NCI-H82 treated with DMSO at 0.1 percent for 48 hours (cell line): ENCODE measurements around the gene LKAAEAR1.

ENCODE experiments used
- DNase-seq: peaks from one replicate; lab custom pipeline; 2025; ENCODE audit not compliant: unreplicated experiment; lab: John Stamatoyannopoulos, UW

LKAAEAR1 gene

GRCh38 chr20:64111841-64112641, 27.8 kb upstream of the LKAAEAR1 start:
- no peak for DNase-seq

GRCh38 chr20:64110411-64111068, 26.3 kb upstream of the LKAAEAR1 start:
- no peak for DNase-seq

DNA sequence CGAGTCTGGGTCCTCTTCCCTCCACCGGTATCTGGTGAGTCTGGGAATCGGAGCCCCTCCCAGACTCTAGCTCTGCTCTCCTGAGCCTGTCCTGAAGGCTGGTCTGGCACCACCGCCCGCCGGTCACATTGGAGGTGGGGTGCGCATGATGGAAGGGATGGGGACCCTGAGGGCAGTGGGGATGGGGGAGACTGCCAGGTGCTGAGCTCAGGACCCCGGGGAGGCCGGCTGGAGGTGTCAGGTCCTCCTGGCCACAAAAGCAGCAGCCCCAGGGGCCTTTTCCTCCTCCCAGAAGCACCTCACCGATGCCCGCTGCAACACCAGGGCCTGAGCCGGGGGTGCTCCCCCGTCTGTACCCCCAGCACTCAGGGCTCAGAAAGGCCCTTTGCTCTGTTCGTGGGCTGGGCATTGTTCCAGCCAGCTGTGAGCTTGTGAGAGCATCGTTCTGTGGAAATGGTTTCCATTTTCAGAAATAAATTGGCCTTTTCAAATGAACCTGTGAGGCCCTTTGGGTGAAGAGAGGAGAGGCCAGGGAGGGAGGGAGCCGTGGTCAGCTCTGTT, 25.7 kb upstream of the LKAAEAR1 start:
- no peak for DNase-seq

GRCh38 chr20:64108731-64109681, 24.8 kb upstream of the LKAAEAR1 start:
- no peak for DNase-seq

GRCh38 chr20:64107736-64108457, 23.7 kb upstream of the LKAAEAR1 start:
- no peak for DNase-seq

- no peak for DNase-seq
Observed at GRCh38 chr20:64106981-64107735, 23.0 kb upstream of the LKAAEAR1 start, which contains the start of gene NPBWR2. NPBWR2 (minus strand) TSS chr20:64107565; CDS start chr20:64106831, 734 bp downstream.

DNA sequence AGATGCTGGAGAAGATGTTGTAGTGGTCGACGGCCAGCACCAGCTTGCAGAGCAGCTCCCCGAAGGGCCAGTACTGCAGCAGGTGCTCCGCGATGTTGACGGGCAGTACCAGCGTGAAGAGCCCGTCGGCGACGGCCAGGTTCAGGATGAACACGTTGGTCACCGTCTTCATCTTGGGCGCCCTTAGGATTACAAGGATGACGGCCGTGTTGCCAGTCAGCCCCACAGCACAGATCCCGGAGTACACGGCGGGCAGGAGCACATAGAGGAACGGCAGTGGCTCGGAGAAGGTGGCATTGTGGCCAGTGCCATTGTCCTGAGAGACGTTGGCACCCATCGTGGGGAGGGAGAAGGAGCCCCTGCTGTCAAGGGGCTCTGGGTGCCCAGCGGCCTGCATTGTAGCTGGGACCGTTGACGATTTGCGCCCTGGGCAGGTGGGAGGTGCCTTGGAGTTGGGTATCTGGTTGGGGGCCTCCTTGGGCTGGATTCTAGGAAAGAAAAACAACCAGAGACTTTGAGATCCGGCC, 22.3 kb upstream of the LKAAEAR1 start:
- DNase-seq, result no peak

- no peak for DNase-seq
Observed at GRCh38 chr20:64105846-64106434, 21.7 kb upstream of the LKAAEAR1 start.

- DNase-seq, result no peak
Observed at GRCh38 chr20:64104667-64105451, 20.7 kb upstream of the LKAAEAR1 start.

DNA sequence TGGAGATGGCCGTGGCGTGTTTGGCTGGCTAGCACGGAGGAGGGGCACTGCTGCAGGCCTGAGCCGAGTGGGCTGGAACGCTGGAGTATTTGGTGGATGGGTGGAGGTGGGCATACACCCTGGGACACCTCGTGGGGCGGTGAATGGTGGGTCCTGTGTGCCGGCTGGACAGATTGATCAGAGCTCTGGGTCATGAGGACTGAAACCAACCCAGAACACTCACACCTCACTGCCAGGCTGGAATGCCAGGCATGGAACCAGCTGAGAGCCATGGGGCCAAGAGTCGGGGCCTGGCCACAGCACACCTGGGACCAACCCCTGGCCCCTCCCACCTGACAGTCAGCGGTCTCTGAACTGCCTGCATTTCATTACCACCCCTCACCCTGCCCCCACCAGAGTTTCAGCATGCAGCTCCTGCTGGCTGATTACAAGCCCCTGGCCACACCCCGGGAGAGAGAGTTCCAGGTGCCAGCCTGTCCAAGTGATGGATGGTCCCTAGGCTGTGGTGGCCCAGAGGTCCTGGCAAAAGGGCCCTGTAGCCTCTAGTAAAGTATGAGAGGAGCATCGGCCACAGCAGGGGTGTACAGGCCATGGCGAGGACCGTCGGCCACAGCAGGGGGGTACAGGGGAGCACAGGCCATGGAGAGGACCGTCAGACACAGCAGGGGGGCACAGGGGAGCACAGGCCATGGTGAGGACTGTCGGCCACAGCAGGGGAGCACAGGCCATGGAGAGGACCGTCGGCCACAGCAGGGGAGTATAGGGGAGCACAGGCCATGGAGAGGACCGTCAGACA, 19.9 kb upstream of the LKAAEAR1 start:
- no peak for DNase-seq

DNA sequence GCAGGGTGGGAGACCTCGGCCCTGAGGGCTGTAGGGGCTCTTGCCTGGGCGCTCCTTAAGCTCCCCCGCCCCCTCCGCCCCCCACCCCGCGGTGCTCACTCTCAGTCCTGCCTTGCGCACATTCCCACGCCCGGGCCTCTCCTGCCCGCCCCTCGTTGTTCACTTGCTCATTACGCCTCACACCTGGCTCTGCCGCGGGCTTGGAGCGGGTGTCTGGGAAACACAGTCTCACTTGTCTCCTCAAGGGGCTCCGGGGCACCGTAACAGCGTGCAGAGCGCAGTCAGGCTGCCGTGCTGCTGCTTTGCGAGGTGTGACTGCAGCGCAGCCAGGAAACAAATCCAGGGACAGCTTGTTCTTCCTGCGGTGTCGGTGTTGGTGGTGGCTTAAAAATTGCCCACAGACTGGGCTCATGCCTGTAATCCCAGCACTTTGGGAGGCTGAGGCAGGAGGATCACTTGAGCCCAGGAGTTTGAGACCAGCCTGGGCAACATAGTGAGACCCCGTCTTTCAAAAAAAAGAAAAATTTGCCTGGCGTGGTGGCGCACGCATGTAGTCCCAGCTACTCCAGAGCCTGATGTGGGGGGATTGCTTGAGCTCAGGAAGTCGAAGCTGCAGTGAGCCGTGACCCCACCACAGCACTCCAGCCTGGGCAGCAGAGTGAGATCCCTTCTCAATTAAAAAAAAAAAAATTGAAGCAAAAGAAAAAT, 18.6 kb upstream of the LKAAEAR1 start:
- DNase-seq, result no peak

DNA sequence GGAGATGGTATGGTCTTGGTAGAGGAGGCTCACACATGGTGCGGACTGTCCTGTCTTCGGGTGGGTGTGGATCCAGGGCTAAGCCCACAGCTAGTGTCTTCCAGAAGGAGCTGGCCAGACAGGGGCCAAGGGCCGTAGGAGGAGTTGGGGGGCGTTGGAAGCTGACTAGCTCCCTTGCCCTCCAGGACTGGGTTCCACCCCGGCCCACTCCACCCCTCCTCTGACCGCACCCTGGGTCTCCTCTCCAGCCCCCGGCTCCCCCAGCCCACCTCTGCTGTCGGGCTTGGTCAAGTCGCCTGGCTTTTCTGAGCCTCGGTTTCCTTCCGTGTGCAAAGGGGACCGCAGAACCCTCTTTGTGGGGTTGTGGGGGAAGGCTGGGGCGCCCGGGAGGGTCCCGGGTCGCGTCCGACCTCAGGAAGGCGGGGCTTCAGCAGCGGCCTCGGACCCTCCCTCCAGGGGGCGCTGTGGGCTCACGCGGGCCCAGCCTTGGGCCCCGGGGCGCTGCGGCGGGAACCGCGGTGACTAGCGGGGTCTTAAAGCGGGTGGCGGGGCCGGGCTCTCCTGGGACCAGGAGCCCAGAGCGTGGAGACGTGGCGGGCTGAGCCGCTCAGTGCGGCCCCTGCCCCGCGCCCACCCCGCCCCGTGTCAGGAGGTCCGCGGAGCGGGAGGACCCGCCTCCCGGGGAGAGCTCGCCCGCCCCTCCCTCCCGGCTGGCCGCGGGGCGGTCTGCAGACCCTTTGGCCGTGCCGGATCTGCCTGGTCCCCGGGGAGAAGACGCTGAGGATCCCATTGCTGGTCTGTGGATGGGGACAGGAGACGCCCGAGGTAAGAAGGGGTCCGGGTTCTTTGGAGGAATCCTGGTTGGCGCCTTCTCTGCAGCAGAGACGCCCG, 17.8 kb upstream of the LKAAEAR1 start:
- peak; percentile 30 for DNase-seq

GRCh38 chr20:64100946-64101688, 16.9 kb upstream of the LKAAEAR1 start:
- no peak for DNase-seq

GRCh38 chr20:64100566-64100888, 16.3 kb upstream of the LKAAEAR1 start:
- DNase-seq, result no peak

DNA sequence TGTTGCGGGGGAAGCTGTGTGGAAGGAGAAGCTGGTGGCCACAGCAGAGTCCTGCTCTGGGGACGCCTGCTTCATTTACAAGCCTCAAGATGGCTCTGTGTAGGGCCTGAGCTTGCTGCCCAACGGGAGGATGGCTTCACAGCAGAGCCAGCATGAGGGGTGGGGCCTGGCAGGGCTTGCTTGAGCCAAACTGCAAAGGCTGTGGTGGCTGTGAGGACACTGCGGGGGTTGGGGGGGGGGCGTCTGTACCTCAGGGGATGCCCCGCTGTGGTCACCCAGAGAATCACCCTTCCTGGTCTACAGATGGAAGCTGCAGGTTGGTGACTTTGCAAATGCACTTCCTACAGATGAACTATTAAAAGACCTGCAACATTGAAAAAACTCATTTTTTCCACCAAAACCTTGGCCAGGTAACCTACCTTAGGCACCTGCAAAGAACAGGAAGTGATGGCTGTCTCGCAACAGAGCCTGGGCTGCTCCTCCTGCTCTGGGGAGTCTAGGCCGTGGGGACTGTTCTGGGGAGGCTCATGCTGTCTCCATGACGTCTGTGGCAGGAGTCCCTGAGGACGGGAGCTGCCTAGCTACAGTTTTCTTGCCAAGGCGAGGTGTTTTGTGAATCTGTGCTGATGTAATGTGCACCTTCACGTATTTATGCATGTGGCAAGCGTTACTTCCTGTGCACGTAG, 15.8 kb upstream of the LKAAEAR1 start:
- DNase-seq, result no peak
